Occipital lobe (tissue), 2 donors: Measurements from ENCODE around the gene SCN1B. TPM values are rescaled to one million over a fixed set of nuclear protein-coding genes. Genes with fewer than 3 reads are reported as not detected.
"Not testable (repeated sequence)": the region's sequence is repeated elsewhere in the genome, so short reads cannot be mapped to it uniquely, and the experiment has no call there.

Experiments used
- DNase-seq: peaks from one replicate; lab custom pipeline; 2025; lab: John Stamatoyannopoulos, UW
- total RNA-seq: library from RNA; depleted of rRNA; stranded (reverse); fragments of >200 nt; gene quantifications from one replicate; pipeline ENCODE4 v1.2.3, GENCODE V29; 2014

SCN1B gene
- total RNA-seq, 1 donor from 2014 or later, result 1.1 TPM

DNA sequence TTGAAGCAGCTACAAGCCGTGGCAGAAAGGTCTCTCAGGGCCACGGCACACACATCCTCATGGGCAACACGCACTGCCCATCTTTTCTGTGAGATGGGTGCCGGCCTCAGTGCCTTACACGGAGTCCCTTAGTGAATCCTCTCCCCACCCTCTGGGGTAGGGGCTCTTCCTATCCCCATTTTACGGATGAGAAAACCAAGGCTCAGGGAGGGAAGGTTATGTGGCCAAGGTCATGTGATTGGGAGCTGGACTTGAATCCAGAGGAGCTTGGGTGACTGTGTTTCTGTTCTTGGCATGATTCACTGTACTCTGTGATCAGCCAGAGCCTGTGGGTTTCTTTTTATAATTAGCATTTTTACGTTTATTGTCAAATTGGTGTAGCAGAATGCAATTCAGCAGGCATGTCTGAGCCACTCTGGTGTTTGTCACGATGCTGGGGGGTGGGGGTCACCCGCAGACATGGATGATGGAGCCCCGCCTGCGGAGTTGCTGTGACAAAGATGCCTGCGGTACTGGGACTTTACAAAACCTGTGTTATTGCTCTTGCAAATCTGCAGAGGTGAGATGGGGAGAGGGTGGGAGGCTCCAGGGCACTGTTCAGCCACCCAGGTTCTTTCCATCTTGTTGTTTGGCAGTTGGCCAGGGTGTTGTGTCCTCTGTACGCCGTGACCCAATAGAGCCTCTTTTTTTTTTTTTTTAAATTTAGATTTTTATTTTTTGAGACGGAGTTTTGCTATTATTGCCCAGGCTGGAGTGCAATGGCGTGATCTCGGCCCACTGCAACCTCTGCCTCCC, 4.5 kb downstream of the SCN1B start:
- DNase-seq, result no peak

DNA sequence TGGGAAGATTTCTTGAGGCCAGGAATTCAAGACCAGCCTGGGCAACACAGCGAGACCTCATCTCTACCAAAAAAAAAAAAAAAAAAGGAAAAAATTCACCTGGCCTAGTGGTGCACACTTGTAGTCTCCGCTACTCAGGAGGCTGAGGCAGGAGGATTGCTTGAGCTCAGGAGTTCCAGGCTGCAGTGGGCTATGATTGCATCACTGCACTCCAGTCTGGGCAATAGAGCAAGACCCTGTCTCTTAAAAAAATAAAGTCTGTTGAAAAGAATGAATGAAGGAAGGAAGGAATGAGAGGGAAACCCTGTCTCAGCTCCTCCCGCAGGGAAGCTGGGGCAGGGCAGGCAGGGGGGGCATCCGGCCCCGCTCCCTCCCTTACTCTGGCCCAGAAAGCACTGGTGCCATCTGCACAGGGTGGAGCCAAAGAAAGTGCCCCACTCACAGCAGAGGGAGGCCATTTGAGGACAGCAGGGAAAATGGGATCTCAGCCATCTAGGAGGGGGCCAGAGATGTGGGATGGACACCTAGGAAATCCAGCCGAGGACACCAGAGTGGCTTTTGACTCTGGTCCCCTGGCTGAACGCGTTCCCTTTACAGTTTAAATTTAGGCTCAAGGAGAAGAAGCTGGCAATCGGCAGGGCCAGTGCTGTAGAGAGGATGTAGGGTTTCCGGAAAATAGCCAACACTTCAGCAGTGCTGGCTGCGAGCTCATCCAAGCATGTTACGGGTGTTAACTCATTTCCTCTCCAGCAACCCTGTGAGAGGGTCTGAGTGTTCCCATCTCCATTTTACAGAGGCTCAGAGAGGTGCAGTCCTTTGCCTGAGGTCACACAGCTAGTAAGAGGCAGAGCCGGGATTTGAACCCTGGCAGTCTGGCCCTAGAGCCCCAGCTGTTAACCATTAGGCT, 7.7 kb downstream of the SCN1B start:
- peak; percentile 59 for DNase-seq

GRCh38 chr19:35038623-35039512, 8.6 kb downstream of the SCN1B start:
- no peak for DNase-seq

- DNase-seq, result no peak
Observed at GRCh38 chr19:35039881-35040825, 9.9 kb downstream of the SCN1B start.

DNA sequence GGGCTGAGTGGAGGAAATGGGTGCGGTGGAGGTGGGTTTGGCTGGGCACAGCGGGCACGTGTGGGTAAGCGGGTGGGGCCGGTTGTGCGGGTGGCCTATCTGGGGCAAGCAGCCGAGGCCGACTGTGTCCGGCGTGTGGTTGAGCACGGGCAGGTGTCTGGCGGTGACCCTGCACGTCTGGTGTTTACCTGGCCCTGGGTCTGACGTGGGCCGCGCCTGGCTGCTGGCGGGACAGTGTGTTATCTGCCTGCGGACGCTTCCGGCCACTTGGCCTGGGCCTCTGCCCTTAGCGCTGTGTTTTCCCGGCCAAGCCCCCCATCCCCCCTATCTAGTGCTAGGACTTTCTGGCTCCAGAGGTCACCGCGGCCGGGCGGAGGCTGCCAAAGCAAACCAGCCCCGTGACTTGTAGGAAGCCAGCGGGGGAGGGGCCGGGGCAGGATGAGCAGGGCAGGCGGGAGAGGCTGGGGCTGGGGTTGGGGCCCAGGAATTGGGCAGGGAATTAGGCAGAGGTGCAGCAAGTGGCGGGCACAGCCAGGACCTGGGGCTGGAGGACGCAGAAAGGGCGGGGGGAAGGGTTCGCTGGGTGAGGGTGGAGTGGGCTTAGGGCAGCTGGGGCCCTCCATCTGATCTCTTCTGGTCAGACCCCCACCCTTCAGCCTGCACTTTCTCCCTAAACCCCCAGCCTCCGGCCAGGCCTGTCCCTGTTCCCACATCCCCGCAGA, 10.7 kb downstream of the SCN1B start:
- peak; percentile 61 for DNase-seq

DNA sequence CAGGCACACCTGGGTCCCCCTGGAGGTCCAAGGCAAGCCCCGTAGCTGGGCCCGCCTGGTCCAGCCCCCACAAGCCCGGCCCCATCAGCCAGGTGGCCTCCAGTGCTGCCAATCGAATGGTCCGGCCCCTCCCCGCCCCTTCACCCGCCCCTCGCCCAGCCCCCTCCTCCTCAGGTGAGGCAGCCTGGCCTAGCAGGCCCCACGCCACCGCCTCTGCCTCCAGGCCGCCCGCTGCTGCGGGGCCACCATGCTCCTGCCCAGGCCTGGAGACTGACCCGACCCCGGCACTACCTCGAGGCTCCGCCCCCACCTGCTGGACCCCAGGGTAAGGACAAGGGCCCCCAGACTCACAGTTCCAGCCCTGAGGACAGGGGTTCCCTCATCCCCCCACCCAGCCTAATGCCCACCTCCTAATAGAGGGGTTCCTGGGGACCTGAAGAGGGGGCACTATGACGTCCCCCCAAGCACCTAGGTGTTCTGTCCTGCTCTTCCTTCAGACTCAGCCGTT, 11.3 kb downstream of the SCN1B start, which contains the start of gene HPN:
TSS of gene HPN (plus strand) at position 174 of the 508 bp plus-strand sequence. CDS start 786 bp downstream, outside the sequence.
- no peak for DNase-seq

DNA sequence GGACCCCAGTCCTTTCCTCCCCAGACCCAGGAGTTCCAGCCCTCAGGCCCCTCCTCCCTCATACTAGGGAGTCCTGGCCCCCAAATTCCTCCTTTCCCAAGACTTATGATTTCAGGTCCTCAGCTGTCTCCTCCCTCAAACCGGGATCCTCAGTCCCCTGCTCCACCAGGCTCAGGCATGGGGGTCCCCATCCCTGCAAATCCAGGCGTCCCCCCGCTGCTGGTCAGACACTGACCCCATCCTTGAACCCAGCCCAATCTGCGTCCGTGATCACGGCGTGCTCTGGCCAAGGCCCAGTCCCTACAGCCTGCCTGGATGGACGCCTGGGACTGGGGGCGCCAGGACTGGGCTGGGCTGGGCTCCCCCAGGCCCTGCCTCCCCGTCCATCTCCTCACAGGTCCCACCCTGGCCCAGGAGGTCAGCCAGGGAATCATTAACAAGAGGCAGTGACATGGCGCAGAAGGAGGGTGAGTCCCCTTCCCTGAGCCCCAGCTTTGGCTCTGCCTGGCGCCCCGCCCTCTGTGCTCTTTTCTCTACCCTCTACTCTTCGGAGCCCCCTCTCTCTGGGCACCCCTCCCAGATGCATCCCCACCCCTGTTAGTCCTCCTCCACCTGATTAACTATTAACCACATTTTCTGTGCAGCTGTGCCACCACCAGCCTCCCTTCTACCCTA, 11.9 kb downstream of the SCN1B start:
- no peak for DNase-seq

DNA sequence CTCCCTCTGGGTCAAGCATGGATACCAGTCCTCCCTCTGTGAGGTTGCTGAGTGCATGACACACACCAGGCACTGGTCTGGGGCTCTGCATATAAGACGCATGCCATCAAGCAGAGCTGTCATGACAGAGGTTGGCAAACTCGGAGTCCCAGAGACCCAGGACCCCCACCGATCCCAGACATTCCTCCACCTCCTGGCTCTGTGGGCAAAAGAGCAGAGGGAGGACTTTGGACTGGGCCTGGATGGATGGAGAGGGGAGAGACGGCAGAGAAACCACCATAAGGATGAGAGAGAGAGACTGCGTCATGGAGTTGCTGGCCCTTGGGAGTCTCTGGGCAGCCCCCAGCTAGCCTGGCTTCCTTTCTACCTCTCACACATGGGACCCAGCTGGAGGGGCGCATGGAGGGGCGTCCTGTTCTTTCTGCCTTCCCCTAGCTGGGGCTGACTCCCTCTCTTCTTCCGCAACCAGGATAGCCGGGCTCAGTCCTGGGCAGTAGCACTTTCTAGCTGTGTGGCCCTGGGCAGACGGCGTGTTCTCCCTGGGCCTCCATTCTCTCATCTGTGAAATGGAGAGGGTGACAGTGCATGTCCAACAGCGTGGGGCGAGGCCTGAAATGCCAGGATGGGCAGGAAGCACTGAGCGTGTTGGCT, 12.8 kb downstream of the SCN1B start:
- no peak for DNase-seq

DNA sequence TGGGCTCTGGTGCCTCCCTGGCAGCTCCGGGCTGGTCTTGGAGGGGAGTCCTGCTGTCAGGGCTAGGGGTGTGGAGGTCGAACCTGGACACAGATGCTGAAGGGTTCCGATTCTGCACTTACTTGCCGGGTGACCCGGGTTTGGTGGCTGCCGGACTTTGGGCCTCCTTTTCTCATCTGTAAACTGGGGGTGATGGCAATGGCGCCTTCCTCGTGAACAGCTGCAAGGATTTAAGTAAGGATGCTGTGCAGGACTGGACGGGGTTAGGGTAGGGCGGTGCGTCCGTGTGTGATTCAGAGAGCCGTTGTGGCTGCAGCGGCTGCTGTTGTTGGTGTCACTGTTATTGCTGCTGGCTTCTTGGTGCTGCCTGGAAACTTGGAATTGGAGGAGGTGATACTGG, 13.6 kb downstream of the SCN1B start:
- no peak for DNase-seq

DNA sequence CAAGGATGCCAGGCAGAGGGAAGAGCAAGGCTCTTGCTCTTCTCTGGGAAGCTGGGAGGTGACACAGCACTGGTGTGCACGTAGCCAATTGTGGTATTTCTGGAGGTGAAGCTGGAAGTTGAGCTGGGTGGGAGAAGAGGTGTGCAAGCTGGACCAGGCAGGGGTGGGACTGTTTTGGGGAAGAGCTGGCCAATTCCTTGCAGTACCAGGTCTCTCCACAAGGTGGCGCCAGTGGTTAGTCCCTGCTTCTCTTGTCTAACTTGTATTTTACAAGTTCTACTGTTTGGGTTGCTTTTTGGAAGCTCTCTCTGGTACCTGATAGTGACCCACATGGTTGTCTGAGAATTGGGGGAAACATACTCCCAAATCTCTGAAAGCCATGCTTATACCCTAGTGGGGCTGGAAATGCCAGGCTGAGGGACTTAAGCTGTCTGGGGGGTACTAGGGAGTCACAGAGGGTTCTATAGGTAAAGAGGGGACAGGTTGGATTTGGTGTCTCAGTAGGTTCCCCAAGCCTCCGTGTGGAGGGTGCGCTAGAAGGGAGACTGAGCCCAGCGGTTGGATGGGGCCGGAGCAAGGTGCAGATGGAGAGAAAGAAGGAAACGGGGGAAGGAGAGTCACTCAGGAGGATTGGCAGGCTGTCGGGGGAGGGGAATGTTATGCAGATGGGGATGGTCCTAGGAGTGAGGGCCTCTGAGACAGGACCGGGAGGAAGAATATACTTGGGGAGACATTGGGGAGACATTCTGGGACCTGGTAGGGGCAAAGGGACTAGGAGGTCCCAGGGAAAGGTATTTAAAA, 14.2 kb downstream of the SCN1B start:
- peak; percentile 57 for DNase-seq

GRCh38 chr19:35045667-35046300, 15.5 kb downstream of the SCN1B start:
- no peak for DNase-seq

DNA sequence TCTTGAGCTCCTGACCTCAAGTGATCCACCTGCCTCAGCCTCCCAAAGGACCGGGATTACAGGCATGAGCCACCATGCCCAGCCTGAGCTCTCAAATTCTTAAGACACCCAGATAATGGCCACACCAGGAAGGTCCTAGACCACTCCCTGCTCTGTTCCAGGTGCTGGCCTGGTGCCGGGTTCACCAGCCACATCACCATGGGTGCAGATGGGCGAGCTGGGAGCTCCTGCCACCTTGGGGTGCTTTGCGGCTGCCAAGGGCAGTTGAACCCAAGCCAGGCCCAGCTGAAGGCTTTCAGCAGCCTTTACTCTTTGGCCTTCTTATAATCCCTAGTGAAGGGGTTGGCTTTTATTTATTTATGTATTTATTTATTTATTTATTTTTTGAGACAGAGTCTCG, 16.2 kb downstream of the SCN1B start:
- no peak for DNase-seq

DNA sequence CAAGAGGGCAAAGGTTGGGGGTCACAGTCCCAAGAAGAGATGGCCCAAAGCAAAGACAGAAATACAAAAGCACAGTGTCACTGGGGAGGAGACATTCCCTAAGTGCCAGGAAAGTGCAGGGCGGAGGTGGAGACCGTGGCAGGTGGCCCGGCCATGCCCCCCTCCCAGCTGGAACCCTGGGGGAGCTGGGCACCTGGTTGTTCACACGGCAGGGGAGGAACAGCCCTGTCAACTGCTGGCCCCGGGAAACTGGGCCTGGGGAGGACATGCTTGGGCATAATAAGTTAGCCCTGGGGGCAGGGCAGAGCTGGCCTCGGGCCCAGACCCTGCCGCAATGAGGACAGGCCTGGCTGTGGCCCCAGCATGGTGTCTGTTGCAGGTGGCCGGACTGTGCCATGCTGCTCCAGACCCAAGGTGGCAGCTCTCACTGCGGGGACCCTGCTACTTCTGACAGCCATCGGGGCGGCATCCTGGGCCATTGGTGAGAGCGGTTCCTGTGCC, 18.7 kb downstream of the SCN1B start:
- DNase-seq, result peak; percentile 71

GRCh38 chr19:35049456-35049855, 19.2 kb downstream of the SCN1B start:
- DNase-seq, result no peak

DNA sequence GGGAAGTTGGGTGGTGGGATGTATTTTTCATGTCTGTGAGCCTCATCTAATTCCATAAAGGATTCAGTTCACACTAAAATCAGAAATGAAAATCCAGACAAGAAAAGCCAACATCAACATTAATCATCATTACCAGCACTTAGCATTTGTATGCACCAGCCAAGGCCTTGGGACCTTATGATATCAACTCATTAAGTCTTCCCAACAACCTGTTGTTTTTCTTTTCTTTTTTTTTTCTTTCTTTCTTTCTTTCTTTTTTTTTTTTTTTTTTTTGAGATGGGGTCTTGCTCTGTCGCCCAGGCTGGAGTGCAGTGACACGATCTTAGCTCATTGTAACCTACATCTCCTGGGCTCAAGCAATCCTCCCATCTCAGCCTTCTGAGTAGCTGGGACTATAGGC, 20.4 kb downstream of the SCN1B start:
- not testable (repeated sequence) for DNase-seq

DNA sequence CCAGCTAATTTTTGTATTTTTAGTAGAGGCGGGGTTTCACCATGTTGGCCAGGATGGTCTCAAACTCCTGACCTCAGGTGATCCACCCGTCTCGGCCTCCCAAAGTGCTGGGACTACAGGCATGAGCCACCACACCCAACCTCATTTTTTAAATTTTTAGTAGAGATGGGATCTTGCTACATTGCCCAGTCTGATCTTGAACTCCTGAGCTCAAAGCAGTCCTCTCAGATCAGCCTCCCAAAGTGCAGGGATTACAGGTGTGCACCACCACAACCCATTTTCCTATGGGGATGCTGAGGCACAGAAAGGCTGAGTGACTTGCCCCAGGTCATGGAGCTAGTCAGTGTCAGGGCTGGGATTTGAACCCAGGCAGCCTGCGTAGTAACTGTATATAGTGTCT, 21.0 kb downstream of the SCN1B start:
- DNase-seq, result not testable (repeated sequence)

GRCh38 chr19:35051796-35052195, 21.5 kb downstream of the SCN1B start:
- no peak for DNase-seq
